ENCODE results near the gene AKNA.

AKNA gene

GRCh38 chr9:114371343-114371944 is 16.3 kb downstream of the AKNA start:
- TF ChIP-seq CTCF (IDR thresholded peaks at IDR 0.05; ENCODE audit: low read depth, low read length): no peak
- H3K4me3 ChIP-seq (ENCODE audit: low read depth, low read length): no peak overlapping the region
- DNase-seq (ENCODE audit: low read depth, low spot score): no peak
- in situ Hi-C loops (cut with HindIII; ENCODE audit: low sequenced_read_pairs): no loop called here

DNA sequence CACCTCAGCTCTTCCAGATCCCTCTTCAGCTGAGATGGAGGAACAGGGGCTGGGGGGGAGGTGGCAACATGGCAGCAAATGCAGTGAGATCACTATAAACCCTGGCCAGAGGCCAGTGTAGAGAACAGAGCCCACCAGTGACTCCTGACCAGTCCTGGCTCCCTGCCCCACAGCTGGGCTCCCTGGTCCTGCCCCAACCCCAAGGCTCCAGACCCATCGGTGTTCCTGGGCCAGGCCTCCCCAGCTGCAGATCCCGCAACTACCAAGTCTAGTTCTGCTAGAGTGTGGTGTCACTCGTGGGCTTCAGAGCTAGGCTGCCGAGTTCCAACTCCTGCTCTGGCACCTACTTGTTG is 16.8 kb downstream of the AKNA start:
- no peak for DNase-seq (ENCODE audit: low read depth, low spot score)
- in situ Hi-C loops (cut with HindIII; ENCODE audit: low sequenced_read_pairs): no loop called here
- no peak for TF ChIP-seq CTCF (IDR thresholded peaks at IDR 0.05; ENCODE audit: low read depth, low read length)
- no peak overlapping the region for H3K4me3 ChIP-seq (ENCODE audit: low read depth, low read length)

GRCh38 chr9:114370251-114370967 is 17.4 kb downstream of the AKNA start:
- in situ Hi-C loops (cut with HindIII; ENCODE audit: low sequenced_read_pairs): no loop called here
- DNase-seq (ENCODE audit: low read depth, low spot score): no peak
- no peak overlapping the region for H3K4me3 ChIP-seq (ENCODE audit: low read depth, low read length)
- no peak for TF ChIP-seq CTCF (IDR thresholded peaks at IDR 0.05; ENCODE audit: low read depth, low read length)

GRCh38 chr9:114369216-114370130 is 18.3 kb downstream of the AKNA start:
- no peak for TF ChIP-seq CTCF (IDR thresholded peaks at IDR 0.05; ENCODE audit: low read depth, low read length)
- H3K4me3 ChIP-seq (ENCODE audit: low read depth, low read length): no peak overlapping the region
- in situ Hi-C loops (cut with HindIII; ENCODE audit: low sequenced_read_pairs): no loop called here
- DNase-seq (ENCODE audit: low read depth, low spot score): peak; percentile 22

- no peak for DNase-seq (ENCODE audit: low read depth, low spot score)
- in situ Hi-C loops (cut with HindIII; ENCODE audit: low sequenced_read_pairs): no loop called here
- no peak for TF ChIP-seq CTCF (IDR thresholded peaks at IDR 0.05; ENCODE audit: low read depth, low read length)
- no peak overlapping the region for H3K4me3 ChIP-seq (ENCODE audit: low read depth, low read length)
These were observed 19.8 kb downstream of the AKNA start for GRCh38 chr9:114367772-114368569.

GRCh38 chr9:114367366-114367765 is 20.4 kb downstream of the AKNA start:
- no peak for DNase-seq (ENCODE audit: low read depth, low spot score)
- in situ Hi-C loops (cut with HindIII; ENCODE audit: low sequenced_read_pairs): no loop called here
- no peak for TF ChIP-seq CTCF (IDR thresholded peaks at IDR 0.05; ENCODE audit: low read depth, low read length)
- H3K4me3 ChIP-seq (ENCODE audit: low read depth, low read length): no peak overlapping the region

Data from astrocyte of the spinal cord (primary cell).